Adipocyte (in vitro differentiated cells): ENCODE data around the gene TMEM238.

Experiments
- DNase-seq: peaks from one replicate; pipeline ENCODE4 v3.0.0-alpha.2; 2015; ENCODE audit warnings: low read depth
- H3K27me3 ChIP-seq: replicated peaks from 2 replicates; pipeline ENCODE4 v1.7.0; 2013; ENCODE audit warnings: mild to moderate bottlenecking, low read length, moderate library complexity; ENCODE audit not compliant: control insufficient read depth, insufficient read depth
- H3K36me3 ChIP-seq: 2 replicates; pipeline ENCODE4 v1.7.0; 2013; ENCODE audit warnings: low read length, mild to moderate bottlenecking, moderate library complexity; ENCODE audit not compliant: control insufficient read depth, insufficient read depth, severe bottlenecking
- H3K4me1 ChIP-seq: 2 replicates; pipeline ENCODE4 v1.7.0; 2013; ENCODE audit warnings: mild to moderate bottlenecking, low read length, moderate library complexity; ENCODE audit not compliant: control insufficient read depth, insufficient read depth
- H3K4me3 ChIP-seq: 2 replicates; pipeline ENCODE4 v1.7.0; 2013; ENCODE audit warnings: mild to moderate bottlenecking, low read length, moderate library complexity
- H3K9ac ChIP-seq: 2 replicates; pipeline ENCODE4 v1.7.0; 2013; ENCODE audit warnings: mild to moderate bottlenecking, low read length, moderate library complexity
- H3K9me3 ChIP-seq: 2 replicates; pipeline ENCODE4 v1.7.0; 2013; ENCODE audit warnings: mild to moderate bottlenecking, low read length, moderate library complexity; ENCODE audit not compliant: control insufficient read depth

Gene TMEM238

DNA sequence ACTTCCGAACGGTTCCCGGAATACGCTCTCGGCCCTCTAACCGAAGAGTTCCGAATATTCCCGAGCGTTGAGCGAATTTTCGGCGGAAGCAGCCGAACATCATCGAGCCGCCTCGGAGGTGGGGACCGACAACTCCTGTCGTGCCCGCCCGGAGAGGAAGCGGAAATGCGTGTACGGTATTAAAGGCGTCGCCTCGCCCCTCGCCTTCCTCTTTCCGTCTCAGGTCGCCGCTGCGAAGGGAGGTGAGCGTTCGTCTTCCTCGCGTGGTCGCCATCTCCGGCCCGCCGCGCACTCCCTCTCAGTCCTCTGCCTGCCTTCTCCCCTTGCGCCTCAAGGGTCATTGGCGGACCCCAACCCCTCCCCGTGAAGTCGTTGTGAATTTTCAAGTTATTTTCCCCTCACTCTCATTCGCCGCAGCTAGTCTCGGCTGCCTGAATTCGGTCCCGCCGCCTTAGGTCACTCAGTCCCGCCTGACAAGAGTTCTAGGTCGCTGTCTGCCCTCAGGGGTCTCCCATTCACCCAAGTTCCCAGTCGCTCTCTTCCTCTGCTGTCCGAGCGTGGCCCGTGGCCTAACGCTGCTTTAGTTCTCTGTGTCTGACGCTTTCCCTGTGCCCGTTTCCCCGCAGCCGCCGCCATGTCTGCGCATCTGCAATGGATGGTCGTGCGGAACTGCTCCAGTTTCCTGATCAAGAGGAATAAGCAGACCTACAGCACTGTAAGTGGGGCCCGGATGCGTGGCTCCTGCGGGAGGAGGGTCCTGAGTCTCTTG, 1.8 kb upstream of the TMEM238 start, which contains the start of gene RPL28:
Gene RPL28 (plus strand): TSS at position 209 of the 769 bp plus-strand sequence. CDS start 426 bp downstream, at position 635.
- no peaks in the 10 kb centered on the region for H3K27me3 ChIP-seq

GRCh38 chr19:55384920-55385723, 1.0 kb upstream of the TMEM238 start:
- Histone ChIP-seq H3K9ac (peak overlapping the region; percentile 98), H3K4me1 (peaks cover 45% of the 10 kb centered on the region), H3K27me3 (no peaks in the 10 kb centered on the region), H3K36me3 (peaks cover 32% of the 10 kb centered on the region), H3K4me3 (peak overlapping the region; percentile 92), H3K9me3 (no peaks in the 10 kb centered on the region)
- DNase-seq: peak; percentile 98

More for the DNA sequence above, 1.8 kb upstream of the TMEM238 start, which contains the start of gene RPL28:
- Histone ChIP-seq H3K4me1 (peaks cover 50% of the 10 kb centered on the region), H3K9me3 (no peaks in the 10 kb centered on the region), H3K4me3 (peak within 1 kb of the TSS; percentile 92), H3K36me3 (peaks cover 39% of the 10 kb centered on the region), H3K9ac (peak within 1 kb of the TSS; percentile 98)
- peak; percentile 100 for DNase-seq

- Histone ChIP-seq H3K9me3 (no peaks in the 10 kb centered on the region), H3K36me3 (peaks cover 16% of the 10 kb centered on the region), H3K4me3 (peak overlapping the region; percentile 92), H3K9ac (peak overlapping the region; percentile 98), H3K4me1 (peaks cover 30% of the 10 kb centered on the region), H3K27me3 (no peaks in the 10 kb centered on the region)
- DNase-seq: peak; percentile 77
Measured at GRCh38 chr19:55383279-55384130, 587 bp downstream of the TMEM238 start.

DNA sequence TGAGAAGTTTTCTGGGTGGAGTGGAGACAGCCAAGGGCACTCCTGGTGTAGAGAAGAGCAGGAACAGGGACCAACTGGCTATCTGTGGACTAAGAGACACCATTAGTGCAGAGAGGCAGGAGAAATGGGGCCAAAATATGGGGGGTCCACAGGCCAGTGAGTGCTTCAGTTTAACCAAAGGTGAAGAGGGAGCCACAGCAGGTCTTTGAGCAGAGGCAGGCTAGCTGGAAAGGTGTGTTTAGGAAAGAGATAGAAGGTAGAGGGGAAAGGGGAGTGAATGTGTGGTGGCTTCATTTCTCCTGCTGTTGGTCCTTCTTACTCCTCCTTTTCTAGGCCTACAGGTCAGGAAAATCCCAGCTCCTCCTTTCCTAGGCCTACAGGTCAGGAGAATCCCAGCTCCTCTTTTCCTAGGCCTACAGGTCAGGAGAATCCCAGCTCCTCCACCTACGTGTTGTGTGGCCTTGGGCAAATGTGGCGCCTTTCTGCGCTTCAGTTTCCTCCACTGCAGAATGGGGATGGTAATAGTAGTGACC, 1.5 kb downstream of the TMEM238 start:
- no peaks in the 10 kb centered on the region for H3K27me3 ChIP-seq
- H3K9me3 ChIP-seq: no peaks in the 10 kb centered on the region
- peaks cover 7% of the 10 kb centered on the region for H3K36me3 ChIP-seq
- no peak overlapping the region for H3K9ac ChIP-seq
- DNase-seq: no peak
- peaks cover 20% of the 10 kb centered on the region for H3K4me1 ChIP-seq
- no peak overlapping the region for H3K4me3 ChIP-seq

DNA sequence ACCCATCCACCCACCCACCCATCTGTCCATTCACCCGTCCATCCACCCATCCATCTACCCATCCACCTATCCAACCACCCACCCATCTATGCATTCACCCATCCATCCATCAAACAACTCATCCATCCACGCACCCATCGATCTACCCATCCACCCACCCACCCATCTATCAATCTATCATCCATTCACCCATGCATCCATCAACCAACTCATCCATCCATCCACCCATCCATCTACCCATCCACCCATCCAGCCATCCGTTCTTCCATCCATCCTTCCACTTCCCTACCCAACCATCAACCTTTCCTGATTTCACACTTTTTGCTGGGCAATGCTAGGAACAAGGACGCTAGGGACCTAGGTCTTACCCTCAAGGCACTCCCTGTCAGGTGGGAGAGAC, 2.1 kb downstream of the TMEM238 start:
- peaks cover under 1% of the 10 kb centered on the region for H3K36me3 ChIP-seq
- H3K9me3 ChIP-seq: no peaks in the 10 kb centered on the region
- H3K4me3 ChIP-seq: no peak overlapping the region
- H3K4me1 ChIP-seq: peaks cover 15% of the 10 kb centered on the region
- DNase-seq: no peak
- no peak overlapping the region for H3K9ac ChIP-seq
- no peaks in the 10 kb centered on the region for H3K27me3 ChIP-seq

DNA sequence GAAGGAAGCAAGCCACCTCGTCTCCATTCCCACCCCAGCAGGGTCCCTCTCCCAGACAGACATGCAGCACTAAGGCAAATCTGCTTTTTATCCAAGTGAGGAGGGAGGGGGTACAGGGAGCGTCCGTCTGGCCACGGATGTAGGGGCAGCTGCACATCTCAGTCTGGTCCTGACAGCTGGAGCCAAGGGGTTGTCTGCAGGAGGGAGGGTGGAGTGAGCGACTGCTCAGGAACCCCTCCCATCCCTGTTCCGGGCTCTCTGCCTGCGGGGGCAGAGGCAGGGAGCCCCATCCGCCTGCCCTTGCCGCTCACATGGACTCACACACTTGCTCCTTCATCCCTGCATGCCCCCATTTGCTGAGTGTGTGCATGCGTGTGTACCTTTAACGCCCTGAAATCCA, 4.9 kb downstream of the TMEM238 start:
- H3K9ac ChIP-seq: no peak overlapping the region
- H3K27me3 ChIP-seq: peaks cover 14% of the 10 kb centered on the region
- no peak for DNase-seq
- H3K4me1 ChIP-seq: peaks cover 3% of the 10 kb centered on the region
- no peaks in the 10 kb centered on the region for H3K9me3 ChIP-seq
- no peak overlapping the region for H3K4me3 ChIP-seq
- no peaks in the 10 kb centered on the region for H3K36me3 ChIP-seq

DNA sequence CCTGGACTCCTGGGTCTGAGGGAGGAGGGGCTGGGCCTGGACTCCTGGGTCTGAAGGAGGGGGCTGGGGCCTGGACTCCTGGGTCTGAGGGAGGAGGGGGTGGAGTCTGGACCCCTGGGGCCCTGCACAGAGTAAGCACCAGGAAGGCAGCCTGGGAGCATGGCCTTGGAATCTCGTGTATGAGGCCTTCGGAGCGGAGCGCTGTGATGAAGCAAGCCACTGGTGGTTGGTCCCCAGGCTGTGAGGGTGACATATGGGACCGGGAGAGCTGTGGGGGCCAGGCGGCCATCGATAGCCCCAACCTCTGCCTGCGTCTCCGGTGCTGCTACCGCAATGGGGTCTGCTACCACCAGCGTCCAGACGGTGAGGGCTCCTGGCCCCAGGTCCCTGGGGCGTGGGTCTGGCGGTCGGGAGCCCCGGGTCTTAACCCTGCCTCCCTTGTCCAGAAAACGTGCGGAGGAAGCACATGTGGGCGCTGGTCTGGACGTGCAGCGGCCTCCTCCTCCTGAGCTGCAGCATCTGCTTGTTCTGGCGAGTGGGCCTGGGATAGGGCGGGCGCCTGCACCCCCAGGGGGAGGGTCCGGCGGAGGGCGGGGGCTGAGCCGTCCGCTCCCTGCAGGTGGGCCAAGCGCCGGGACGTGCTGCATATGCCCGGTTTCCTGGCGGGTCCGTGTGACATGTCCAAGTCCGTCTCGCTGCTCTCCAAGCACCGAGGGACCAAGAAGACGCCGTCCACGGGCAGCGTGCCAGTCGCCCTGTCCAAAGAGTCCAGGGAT, 6.5 kb downstream of the TMEM238 start:
- DNase-seq: no peak
- Histone ChIP-seq H3K9ac (no peak overlapping the region), H3K27me3 (peaks cover 14% of the 10 kb centered on the region), H3K4me3 (no peak overlapping the region), H3K36me3 (no peaks in the 10 kb centered on the region), H3K4me1 (peaks cover 2% of the 10 kb centered on the region), H3K9me3 (no peaks in the 10 kb centered on the region)

DNA sequence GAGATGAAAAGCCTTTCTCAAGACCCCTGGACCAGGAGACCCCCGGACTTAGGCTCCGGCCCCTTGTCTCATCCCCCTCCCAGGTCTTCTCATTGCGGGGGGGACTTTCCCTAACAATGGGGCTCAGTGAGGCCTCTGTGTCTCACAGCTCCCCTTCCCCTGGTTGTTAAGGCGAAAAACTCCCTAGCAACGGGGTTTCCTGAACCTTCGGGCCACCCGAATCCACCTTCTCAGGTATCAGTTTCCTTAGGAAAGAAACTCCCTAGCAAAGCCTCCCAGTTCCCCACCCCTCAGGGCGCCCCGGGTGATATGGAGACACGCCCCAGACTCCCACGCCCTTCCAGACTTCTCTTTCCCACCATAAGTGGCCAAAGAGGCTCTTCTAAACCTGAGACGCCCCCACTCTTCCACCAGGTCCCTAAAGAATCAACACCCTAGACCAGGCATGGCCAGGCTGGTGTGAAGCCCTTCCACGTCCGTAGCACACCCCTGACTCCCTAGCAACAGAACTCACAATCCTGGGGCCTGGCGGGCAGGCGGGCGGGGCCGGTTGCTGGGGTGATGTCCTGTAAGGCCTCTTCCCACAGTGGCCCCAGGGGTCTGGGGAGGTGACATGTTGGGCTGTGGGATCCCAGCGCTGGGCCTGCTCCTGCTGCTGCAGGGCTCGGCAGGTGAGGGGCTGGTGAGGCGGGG, 7.7 kb downstream of the TMEM238 start, which contains the start of gene TMEM190:
Gene TMEM190 (plus strand): TSS at position 586 of the 693 bp plus-strand sequence. CDS start 28 bp downstream, at position 614.
- Histone ChIP-seq H3K4me1 (peaks cover 2% of the 10 kb centered on the region), H3K4me3 (no peak within 1 kb of the TSS), H3K9ac (no peak within 1 kb of the TSS), H3K9me3 (no peaks in the 10 kb centered on the region), H3K27me3 (peaks cover 14% of the 10 kb centered on the region), H3K36me3 (no peaks in the 10 kb centered on the region)
- DNase-seq: no peak

DNA sequence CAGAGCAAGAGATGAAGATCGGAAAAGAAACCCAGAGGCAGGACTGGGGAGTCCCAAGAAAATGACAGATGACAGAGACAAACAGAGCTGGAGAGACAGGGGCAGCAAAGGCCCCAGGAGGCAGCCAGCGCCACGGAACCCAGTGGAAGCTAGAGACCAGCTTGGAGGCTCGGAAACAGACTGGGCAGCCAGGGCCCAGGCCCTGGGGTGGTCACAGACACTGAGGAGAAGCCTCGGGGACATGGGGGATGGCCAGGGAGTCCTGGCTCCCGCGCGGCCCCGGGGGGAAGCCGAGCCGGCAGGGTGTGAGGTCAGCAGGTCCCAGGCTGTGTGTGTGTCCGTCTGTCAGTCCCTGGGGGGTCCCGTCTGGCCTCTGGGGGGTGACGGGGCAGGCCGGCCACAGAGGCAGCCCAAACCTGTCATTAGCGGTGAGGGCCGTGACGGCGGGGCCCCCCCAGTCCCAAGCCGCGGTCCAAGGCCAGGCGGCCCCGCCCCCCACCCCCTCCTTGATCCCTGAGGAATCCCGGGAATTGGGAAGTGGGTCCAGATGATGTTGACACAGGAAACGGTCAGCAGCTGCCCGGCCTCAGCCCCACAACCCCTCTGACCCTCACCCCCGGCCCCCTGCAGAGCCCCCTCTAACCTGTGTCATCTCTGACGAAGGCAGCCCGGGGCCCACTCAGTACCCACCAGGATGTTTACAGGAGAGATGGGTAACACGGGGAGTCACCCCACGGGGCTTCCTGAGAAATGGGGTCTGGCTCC, 9.9 kb downstream of the TMEM238 start:
- Histone ChIP-seq H3K4me3 (no peak overlapping the region), H3K4me1 (peaks cover 2% of the 10 kb centered on the region), H3K9ac (no peak overlapping the region), H3K9me3 (no peaks in the 10 kb centered on the region), H3K27me3 (peaks cover 14% of the 10 kb centered on the region), H3K36me3 (no peaks in the 10 kb centered on the region)
- DNase-seq: peak; percentile 36
